NCI-H748 (cell line): ENCODE results near the gene PBXIP1.

Experiments
- DNase-seq: peaks from one replicate; lab custom pipeline; 2025; ENCODE audit not compliant: unreplicated experiment; lab: John Stamatoyannopoulos, UW

PBXIP1 gene

DNA sequence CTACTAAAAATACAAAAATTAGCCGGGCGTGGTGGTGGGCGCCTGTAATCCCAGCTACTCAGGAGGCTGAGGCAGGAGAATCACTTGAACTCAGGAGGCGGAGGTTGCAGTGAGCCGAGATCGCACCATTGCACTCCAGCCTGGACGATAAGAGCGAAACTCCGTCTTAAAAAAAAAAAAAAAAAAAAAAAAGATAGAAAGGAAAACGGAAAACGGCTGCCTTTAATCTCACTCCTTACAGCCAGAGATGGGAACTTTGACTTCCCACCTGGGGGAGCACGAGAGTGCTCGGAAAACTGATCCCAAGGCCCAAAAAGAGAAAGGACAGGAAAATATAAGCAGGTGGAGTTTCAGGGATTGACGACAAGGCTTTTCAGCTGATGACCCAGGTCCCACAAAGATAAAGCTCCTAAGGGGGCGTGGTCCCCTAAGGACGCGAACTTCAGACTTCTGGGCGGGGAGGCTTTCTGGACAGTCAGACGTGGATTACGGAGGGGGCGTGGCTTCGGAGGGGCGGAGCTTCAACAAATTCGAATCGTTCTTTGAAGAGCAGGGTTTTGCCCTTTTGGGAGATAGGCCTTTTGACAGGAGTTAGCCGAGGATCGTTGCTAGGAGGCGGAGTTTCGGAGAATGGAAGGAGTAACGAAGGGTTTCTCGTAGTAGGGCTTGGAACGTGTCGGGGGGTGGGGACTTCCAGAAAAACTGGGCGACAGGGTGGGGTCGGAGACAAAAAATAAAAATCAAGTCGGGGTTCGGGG lies 17.6 kb upstream of the PBXIP1 start:
- peak; percentile 95 for DNase-seq

DNA sequence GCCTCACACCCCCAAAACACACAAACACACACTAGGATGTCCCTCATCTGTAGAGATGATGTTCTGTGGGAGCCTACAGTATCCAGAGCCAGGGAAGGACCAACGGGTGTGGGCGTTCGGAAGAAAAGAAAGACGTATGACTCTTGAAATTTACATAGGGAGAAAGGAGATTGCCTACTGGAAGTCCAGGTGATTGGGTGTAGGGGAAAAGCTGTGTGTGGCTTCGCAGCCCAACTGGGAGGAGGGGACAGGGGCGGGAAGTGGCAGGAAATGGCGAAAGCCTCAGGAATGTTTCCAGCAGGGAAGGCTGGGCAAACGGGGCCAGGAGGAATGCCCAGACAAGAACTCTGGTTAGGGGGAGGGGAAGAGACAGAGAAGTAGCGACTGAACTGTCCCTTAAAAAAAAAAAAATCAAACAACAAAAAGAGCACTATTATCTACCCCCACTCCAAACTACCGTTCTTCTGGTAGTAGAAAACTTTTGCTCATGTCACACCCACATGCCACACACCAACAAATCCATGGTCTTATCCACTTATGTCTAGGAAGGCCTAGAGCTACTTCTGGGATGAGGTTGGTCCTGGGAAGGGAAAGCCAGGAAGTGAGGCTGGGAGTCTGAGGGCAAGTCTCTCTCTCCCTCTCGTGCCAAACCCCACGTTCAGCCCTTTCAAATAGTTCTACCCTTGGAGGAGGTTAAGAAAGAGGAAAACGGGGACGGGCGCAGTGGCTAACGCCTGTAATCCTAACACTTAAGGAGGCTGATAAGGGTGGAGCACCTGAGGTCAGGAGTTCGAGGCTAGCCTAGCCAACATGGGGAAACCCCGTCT lies 16.8 kb upstream of the PBXIP1 start:
- no peak for DNase-seq

DNA sequence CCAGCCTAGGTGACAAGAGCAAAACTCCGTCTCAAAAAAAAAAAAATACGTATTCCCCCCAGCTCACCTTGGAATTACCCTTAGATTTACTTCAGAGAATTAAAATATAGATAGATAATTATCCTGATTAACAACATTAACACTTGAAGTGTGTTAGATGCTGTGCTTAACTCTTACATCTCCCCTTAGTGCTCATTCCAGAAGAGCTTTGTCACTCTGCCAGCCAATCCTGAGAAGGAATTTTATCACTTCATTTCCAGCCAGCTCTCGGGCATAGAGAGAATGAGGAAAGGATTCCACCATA lies 16.3 kb upstream of the PBXIP1 start:
- DNase-seq = no peak

DNA sequence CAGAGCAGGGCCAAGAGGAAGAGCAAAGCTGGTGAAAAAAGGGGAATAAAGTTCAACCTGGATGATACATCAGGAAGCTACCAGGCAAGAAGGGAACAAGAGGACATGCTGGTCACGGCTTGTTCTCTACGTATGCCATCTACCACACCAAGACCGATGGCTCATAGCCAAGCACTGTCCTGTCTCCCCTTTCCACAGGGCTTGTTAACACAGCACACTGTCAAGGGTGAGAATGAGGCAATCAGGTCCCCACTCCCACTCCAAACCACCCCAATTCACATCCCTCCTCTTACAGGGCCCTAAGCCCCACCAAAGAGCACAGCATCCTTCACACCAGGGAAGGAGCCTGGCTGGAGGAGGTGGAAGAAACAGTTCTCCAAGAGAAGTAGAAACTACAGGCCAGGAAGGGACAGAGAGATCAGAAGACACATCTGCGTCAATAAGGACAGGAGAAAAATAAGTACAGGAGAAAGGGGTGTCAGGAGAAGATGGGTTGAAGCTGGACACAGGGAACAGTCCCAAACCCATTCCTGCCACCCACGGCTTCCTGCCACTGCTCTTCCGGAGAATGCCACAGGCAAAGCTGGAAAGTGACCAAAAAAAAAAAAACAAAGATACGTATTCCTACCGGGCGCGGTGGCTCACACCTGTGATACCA lies 15.6 kb upstream of the PBXIP1 start:
- no peak for DNase-seq

DNA sequence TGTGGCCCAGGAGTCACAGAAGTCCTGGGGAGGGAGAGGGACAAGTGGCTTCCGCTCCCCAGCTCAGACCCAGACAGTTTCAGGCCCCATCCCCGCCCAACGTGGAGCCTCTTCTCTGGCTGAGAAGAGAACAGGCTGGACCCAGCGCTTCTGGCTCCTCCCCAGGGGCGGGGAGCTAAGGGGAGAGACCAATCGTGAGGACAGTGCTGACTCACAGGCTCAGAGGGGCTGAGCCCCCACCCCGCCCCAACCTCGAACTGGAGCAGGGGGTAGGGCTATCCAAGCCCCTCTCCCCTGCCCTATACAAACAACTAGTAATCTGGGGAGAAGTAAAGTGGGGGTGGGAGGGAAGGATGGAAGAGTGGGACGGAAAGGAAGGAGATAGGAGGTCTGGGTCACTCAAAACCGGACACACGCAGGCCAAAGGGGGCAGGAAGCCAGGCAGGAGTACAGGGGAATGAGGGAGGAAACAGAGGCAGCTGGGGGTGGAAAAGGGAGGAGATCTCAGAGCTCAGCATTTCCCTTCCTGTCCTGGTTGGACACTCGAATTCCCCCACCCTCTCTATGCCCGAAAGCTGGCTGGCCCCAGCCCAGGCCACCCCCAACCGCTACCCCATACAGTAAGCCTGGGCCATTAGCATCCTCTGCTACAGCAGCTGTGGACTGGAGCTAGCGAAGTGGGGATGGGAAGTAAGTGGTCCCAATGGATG lies 14.9 kb upstream of the PBXIP1 start, which contains the start of gene SHC1:
SHC1 (minus strand) TSS at position 117 of the 710 bp plus-strand sequence. CDS start 221 bp downstream, outside the sequence.
- DNase-seq = peak; percentile 59

DNA sequence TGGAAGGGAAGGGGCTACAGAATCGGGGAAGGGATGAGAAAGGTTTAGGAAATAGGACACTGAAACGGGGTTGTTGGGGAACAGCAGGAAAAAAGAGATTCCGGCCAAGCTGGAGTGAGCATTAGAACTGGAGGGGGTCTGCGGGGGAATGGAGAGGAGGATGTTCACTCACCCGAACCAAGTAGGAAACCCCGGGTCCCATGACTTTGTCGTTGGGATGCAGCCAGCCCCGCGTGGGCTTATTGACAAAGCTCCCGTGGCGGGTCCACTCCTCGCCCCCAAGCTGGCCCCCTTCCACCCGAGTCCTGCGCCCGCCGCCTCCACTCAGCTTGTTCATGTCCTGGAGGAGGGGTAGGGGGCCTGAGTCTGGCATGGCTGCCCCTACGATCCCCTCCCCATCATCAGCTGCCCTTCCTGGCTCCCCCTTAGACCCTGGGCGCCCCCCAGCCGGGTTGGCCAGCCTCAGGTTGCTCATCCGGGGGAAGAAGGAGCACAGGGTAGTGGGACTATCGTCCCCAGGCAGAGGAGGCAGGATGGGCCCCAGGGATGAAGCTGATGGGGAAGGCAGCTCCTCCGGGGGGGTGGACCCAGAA lies 14.1 kb upstream of the PBXIP1 start:
- DNase-seq = no peak

DNA sequence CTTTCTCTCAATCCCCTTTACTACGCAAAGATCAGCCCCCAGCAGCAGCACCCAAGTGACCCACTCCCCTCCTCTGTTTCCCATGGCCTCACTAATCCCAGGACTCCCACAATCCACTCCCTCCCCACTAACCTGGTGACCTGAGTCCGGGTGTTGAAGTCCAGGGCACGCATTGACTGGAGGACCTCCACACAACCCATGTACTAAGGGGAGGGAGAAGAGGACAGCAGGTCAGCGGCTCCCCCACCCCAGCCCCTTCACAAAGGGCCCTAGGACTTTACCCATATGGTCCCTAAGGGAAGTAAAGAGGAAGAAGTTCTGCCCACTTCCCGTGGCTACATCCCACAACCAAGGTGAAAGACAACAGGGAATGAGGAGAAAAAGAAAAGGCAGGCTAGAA lies 13.3 kb upstream of the PBXIP1 start:
- no peak for DNase-seq

DNA sequence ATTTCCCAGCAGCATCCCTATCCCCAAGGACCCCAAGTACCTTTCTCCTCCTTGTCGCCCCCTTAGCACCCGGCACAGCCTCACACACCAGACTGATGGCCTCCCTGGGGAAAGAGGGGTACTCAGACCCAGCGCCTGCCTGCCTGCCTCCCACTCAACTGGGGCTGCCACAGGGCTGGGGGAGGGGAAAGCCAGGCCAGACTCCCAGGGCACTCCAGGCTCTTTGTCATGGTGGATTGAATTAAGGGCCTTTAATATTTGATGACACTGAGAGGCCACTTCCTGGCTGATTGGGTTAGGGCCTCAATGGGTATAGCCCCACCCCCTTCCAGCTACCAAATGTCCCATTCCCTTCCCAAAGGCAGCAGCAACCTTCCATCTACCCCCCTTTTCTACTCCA lies 12.8 kb upstream of the PBXIP1 start:
- DNase-seq = no peak

DNA sequence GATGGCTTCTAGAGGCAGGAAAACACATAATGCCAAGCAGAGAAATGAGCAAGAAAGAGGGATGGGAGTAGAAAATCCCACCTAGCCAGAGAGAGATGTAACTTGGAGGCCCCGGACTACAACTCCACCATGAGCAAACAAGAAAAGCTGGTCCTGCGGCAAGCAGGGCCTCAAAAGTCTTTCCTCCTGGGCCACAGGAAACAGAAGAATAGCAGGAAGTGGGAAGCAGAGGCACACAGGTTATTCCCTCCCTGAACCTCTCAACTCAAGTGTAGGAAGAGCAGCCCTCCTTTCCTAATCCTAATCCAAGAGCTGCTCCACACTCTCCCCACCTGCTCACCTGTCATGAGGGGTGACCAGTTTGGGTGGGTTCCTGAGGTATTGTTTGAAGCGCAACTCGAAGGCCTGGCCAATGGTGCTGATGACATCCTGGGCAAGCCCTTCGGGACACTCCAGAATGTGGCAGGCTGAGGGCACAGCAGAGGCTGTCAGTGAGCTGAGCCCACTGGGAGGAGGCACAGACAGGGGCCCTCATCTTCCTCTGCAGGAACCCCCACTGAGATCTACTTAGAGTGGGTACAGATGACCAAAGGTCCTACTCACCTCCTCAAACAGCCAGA lies 11.5 kb upstream of the PBXIP1 start:
- no peak for DNase-seq

DNA sequence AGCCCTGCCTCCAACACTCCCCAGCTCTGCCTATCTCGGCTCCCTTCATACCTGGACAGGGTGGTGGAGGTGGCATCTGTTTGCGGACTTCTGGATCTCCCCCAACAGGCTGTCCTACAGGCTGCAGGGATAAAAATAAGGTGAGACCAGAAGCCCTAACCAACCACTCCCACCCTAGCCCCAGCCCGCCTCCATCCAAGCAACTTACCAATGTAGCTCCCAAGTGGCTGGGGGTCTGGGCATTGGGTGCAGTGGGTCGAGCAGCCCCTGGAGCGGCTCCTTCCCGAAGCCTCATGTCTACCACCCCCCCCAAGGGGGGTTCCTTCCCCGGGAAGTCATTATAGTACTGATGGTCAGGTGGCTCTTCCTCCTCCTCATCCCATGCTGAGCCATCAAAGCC lies 10.2 kb upstream of the PBXIP1 start:
- no peak for DNase-seq

DNA sequence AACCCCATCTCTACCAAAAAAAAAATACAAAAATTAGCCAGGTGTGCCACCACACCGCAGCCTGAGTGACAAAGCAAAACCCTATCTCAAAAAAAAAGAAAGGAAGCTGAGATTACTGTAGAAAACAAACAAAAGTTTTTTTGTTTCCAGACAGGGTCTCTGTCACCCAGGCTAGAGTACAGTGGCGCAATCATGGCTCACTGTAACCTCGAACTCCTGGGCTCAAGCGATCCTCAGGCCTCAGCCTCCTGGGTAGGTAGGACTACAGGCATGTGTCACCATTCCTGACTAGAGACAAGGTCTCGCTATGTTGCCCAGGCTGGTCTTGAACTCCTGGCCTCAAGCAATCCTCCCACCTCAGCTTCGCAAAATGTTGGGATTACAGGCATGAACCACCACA lies 8.5 kb upstream of the PBXIP1 start:
- no peak for DNase-seq

DNA sequence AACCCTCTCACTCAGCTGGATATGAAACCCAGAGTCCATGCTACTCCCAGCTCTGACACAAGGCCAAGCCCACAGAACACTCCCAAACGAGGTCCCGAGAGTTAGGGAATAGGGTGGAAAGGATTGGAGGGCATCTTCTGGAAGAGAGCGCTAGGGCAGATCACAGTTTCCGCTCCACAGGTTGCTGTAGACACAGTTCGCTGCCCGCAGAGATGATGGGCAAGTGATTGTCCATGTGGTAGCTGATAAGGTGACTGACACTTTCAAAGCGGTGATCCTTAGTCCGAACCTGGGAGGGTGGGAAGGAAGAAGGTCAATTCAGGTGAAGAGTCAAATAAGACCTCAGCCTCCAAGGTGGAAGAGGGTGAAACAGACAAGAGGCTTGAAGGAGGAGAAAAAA lies 7.7 kb upstream of the PBXIP1 start:
- DNase-seq = no peak

DNA sequence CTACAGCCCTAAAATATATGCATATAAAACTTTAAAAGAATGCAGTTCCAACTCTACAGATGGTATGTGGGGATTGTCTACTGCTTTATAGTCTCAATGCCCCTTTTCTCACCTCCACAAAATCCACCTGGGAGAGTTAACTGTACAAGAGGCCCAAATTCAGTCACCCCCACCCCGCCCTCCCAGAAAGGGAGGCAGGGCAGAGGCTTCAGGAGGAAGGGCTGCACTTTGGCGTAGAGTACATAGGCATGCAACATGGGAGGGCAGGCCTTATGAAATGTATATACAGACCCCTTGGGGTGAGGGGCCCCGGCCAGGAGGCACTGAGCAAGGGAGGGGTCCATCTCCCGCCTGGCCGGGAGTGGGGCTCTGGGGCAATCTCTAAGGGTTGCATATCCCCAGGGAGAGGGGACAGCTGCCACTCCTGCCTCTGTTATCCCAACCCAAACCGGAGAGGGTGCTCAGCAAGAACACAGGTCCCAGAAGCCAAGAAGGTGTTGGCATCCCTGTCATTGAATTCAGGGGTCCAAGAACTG lies 7.0 kb upstream of the PBXIP1 start:
- DNase-seq = no peak

DNA sequence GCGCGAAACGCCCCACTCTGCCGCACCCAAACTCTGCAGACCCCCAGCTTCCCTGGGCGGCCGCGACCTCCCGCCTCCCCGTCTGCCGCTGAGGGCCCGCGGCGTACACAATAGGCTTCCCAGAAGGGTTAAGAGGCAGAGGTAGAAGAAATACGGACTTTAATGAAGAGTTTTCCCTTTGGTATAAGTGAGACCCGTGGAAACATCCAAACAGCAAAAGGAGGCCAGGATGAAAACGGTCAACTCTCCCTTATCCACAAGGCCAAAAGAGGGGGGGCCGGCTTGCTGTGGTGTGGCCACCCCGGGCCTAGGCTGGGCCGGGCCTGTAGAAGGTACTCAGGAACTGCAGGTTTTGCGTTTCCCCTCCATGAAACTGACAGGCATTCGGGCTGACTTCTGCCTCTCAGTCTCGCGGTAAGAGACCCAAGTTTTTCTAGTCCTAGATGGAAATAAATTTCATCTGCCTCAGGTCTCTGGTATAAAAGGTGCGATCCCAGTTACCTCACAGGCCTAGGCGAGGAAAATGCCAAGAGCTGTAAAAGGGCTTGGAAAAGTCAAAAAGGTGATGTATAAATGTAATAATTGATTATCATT lies 6.4 kb upstream of the PBXIP1 start:
- peak; percentile 58 for DNase-seq

DNA sequence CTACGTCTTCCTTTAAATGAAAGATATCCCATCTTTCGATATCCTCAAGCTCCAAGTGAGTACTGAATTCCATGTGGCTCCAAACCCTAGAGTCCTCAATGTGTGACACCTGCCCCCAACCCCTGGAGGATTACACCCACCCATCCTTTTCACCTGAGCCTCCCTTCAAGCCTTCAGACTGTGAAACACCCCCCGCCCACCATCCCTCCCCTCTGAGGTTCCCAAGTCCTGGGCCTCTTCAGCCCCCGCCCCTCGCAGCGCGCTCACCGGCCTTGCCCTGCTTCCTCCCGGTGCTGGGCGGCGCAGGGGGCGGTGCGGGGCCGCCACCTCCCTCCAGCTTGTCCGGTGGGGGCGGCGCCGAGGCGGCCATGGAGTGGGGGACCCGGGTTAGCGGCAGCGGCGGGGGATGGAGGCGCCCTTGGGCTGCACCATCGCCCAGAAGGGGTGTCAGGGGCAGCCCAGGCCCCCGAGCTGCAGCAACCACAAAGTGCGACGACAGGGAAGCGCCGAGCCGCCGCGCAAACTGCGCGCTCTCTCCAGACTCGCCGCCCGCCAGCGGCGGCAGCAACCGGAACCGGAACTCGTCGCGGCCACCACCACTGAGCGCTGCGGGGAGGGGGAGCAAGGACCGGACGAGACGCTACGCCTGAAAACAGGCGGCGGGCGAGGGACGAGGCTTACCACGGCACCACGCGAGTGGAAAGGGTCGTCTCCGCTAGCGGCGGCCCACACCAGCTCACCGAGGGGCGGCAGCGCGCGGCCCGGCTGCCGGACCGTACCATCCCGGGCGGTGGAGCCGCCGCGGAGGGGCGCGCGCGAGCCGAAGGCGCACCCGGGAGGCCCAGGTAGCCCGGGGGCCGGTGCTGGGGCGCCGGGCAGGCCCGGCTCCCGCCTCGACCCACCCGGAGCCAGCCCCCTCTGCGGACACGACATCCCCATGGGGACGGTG lies 5.6 kb upstream of the PBXIP1 start, which contains the start of gene PYGO2:
PYGO2 (minus strand) TSS at position 576 of the 949 bp plus-strand sequence; CDS start at position 370, 206 bp downstream.
- peak; percentile 84 for DNase-seq

DNA sequence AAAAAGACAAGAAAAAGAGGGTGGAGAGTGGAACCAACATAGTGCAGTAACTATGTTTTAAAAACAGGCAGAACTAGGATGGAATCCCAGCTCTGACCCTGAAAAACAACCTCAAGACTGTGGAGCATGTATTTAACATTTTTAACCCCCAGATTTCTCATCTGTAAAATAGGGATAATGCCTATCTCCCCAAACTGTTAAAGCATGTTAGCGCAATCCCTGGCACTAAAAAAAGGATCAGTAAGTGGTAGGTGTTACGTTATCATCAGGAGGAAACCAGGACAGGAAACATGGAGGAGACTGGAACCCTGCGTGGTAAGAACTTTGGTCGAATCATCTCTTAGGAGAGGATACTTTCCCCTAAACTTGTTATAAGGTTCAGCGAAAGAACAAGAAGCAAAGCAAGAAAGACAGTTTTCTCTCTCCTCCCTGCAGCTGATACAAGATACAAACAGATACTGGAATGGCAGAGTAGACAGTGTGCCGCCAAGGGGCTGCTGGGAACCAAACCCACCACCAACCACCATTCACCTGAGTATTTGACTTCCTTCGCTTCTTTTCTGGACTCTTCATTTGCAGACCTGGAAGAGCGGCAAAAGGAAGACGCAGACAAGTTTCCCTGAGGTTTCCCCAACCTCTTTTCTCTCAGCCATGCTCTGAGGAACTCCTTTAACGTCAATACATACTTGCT lies 4.7 kb upstream of the PBXIP1 start:
- no peak for DNase-seq

DNA sequence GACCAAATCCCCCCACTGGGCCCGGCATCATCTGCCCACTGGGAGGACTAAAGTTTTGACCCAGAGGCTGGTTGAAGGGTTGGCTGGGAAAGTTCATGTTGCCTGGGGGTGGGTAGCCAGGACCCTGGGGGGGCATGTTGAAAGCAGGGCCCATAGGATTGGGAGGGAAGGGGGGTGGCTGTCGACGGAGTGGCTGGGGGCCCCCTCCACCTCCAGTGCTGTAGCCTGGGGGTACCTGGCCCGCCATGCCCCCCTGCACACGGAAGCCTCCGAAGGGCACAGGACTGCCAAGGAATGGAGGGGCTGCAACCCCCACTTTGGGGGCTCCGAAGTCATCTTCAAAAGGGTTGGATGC lies 3.5 kb upstream of the PBXIP1 start:
- no peak for DNase-seq
